NCI-H187 treated with DMSO at 0.1 percent for 48 hours (cell line): ENCODE measurements around the gene CXXC5.

Source experiments
- DNase-seq: peaks from one replicate; lab custom pipeline; 2025; lab: John Stamatoyannopoulos, UW

CXXC5 gene

GRCh38 chr5:139695178-139695573 is 47.0 kb downstream of the CXXC5 start:
- no peak for DNase-seq

- DNase-seq = no peak
Measured at GRCh38 chr5:139696167-139696893, 48.2 kb downstream of the CXXC5 start.

- DNase-seq = no peak
Measured at GRCh38 chr5:139696894-139697658, 48.9 kb downstream of the CXXC5 start.

- no peak for DNase-seq
Measured at GRCh38 chr5:139698490-139699146, 50.5 kb downstream of the CXXC5 start.

GRCh38 chr5:139699351-139699750 is 51.2 kb downstream of the CXXC5 start:
- no peak for DNase-seq

GRCh38 chr5:139700711-139701055 is 52.5 kb downstream of the CXXC5 start:
- no peak for DNase-seq

- DNase-seq = no peak
Measured at GRCh38 chr5:139701056-139701741, 53.0 kb downstream of the CXXC5 start.

- DNase-seq = no peak
Measured at GRCh38 chr5:139702548-139702947, 54.4 kb downstream of the CXXC5 start.

- no peak for DNase-seq
Measured at GRCh38 chr5:139704748-139705147, 56.6 kb downstream of the CXXC5 start.

- DNase-seq = no peak
Measured at GRCh38 chr5:139705191-139705590, 57.0 kb downstream of the CXXC5 start.

GRCh38 chr5:139705655-139706587 is 57.8 kb downstream of the CXXC5 start:
- no peak for DNase-seq

- DNase-seq = no peak
Measured at GRCh38 chr5:139707445-139708003, 59.4 kb downstream of the CXXC5 start.

GRCh38 chr5:139708434-139708861 is 60.3 kb downstream of the CXXC5 start:
- DNase-seq = no peak

GRCh38 chr5:139708877-139709581 is 60.9 kb downstream of the CXXC5 start:
- DNase-seq = peak; percentile 28

- DNase-seq = no peak
Measured at GRCh38 chr5:139709582-139710318, 61.6 kb downstream of the CXXC5 start.

GRCh38 chr5:139710319-139711066 is 62.3 kb downstream of the CXXC5 start:
- no peak for DNase-seq

GRCh38 chr5:139711067-139711905 is 63.1 kb downstream of the CXXC5 start:
- DNase-seq = no peak

- DNase-seq = no peak
Measured at GRCh38 chr5:139711906-139712224, 63.7 kb downstream of the CXXC5 start.
